ENCODE measurements around the gene HELQ. TPM values are rescaled to one million over a fixed set of nuclear protein-coding genes. Genes with fewer than 3 reads are reported as not detected.

The HELQ gene
- polyA plus RNA-seq, 1 donor, result 12.3 TPM

GRCh38 chr4:83371235-83371634, 84.4 kb downstream of the HELQ start:
- no peaks in the 10 kb centered on the region for H3K36me3 ChIP-seq (ENCODE audit: control insufficient read depth, insufficient read depth, low read length)
- WGBS (ENCODE audit: insufficient coverage, low lambda C conversion rate), result no CpG with 5 or more reads among the region's 5 CpGs
- H3K27me3 ChIP-seq (ENCODE audit: control insufficient read depth, insufficient read depth, low read length), result no peaks in the 10 kb centered on the region
- H3K27ac ChIP-seq (ENCODE audit: low read length), result no peak overlapping the region
- no peak overlapping the region for H3K4me3 ChIP-seq (ENCODE audit: low read length)
- H3K9me3 ChIP-seq (ENCODE audit: control insufficient read depth, low read depth, low read length), result no peaks in the 10 kb centered on the region
- H3K4me1 ChIP-seq (ENCODE audit: control insufficient read depth, insufficient read depth, low read length), result no peaks in the 10 kb centered on the region
- no peak for DNase-seq

DNA sequence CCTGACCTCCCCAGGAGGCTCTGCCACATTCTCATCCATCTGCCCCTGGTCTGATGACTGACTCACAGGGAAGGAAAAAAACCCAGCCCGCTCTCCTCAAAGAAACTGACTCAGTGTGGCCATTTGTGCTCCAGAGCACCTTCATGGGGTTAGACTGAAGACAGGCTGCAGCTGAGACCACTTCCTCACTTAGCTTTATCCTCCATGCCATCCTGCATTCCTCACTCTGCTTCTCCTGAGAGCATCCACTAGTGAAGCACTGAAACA, 85.0 kb downstream of the HELQ start:
- Histone ChIP-seq H3K4me1 (ENCODE audit: control insufficient read depth, insufficient read depth, low read length) (no peaks in the 10 kb centered on the region), H3K36me3 (ENCODE audit: control insufficient read depth, insufficient read depth, low read length) (no peaks in the 10 kb centered on the region), H3K27ac (ENCODE audit: low read length) (no peak overlapping the region), H3K27me3 (ENCODE audit: control insufficient read depth, insufficient read depth, low read length) (no peaks in the 10 kb centered on the region), H3K4me3 (ENCODE audit: low read length) (no peak overlapping the region), H3K9me3 (ENCODE audit: control insufficient read depth, low read depth, low read length) (no peaks in the 10 kb centered on the region)
- no CpG with 5 or more reads among the region's 1 CpG for WGBS (ENCODE audit: insufficient coverage, low lambda C conversion rate)
- no peak for DNase-seq

DNA sequence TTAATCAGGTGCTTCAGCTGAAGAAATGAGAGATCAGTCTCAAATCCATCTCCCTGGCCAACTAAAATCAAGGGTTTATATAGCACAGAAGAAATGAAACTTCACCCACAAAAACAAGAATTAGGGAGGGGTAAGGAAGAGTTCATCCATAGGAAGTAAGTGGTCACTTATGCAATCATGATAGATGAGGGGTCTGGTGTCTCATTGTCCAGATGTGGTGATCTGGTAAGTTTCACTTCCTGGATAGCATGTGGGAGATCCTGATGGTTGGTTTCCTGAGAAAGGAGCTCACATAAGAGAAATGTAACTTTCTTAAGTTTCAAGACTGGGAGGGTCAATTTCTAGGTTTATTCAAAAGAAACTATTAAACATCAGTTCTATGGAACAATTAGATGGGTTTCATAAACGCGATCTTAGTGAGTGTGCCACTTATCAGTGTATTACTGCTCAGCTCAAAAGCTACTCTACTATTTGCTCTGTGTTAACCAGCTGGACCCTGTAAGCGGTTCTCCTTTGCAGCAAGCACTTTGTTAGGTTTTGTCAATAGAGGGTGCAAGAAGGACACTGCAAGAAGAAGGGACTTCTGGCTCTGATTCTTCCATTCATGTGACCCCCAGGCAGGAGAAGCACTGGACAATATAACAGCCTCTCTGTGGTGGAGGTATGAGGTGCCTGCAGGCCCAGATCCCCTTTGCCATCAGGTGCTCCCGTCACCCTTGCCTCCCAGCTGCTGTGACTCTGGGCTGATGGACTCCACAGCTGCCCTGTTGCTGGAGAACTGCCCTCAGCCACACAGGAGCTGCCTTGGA, 85.6 kb downstream of the HELQ start:
- DNase-seq, result peak in 1 of 2 donors; percentile 18
- H3K36me3 ChIP-seq (ENCODE audit: control insufficient read depth, insufficient read depth, low read length), result no peaks in the 10 kb centered on the region
- no CpG with 5 or more reads among the region's 4 CpGs for WGBS (ENCODE audit: insufficient coverage, low lambda C conversion rate)
- H3K4me3 ChIP-seq (ENCODE audit: low read length), result no peak overlapping the region
- H3K27me3 ChIP-seq (ENCODE audit: control insufficient read depth, insufficient read depth, low read length), result no peaks in the 10 kb centered on the region
- H3K4me1 ChIP-seq (ENCODE audit: control insufficient read depth, insufficient read depth, low read length), result no peaks in the 10 kb centered on the region
- no peaks in the 10 kb centered on the region for H3K9me3 ChIP-seq (ENCODE audit: control insufficient read depth, low read depth, low read length)
- H3K27ac ChIP-seq (ENCODE audit: low read length), result no peak overlapping the region

DNA sequence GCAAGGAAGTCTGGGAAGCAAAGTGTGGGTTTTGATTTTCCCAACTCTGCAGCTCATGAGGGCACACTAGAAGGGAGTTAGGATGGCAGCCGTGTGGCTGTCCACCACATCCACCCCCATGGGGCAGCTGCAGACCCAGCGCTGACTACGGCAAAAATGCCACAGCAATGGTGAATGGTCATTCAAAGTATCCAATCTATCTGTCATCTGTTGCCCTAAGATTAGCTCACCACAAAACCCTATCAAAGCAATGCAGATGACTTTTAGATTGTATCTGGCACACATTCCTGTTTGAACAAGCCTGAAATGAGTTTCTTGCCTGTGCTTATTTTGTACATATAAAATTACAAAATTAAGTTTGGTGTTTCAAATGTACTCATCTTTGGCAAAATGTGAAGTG, 91.3 kb downstream of the HELQ start:
- no peak for DNase-seq
- no peaks in the 10 kb centered on the region for H3K36me3 ChIP-seq (ENCODE audit: control insufficient read depth, insufficient read depth, low read length)

DNA sequence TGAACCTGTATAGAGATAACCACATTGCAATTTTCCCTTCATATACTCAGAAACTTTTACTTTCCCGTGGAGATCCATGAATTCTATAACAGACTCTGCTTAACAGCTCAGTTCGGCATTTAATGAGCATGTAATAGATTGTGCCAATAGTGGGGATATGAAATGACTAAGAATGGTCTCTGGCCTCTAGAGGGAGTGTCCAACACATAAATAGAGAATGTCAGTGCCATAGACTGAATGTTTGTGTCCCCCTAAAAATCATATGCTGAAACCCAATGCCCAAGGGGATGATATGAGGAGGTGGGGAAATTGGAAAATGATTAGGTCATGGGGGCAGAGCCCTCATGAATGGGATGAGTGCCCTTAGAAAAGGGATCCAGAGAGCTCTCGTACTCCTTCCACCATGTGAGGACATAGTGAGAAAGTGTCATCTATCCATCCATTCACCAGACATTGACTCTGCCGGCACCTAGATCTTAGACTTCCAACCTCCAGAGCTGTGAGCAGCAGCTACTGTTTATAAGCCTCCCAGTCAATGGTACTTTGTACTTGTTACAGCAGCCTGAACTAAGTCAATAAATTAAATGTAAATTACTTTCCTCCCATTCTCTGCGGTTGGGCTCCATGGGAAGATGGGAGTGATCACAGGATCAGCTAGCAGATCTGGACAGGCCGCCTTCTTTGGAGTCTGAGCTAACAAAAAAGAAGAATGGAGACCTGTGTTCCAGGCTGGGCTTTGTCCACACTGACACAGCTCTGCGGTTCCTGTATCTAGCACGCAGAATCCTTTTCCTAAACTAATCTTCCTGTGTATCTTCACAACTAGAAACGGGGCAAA, 92.9 kb downstream of the HELQ start:
- H3K27ac ChIP-seq (ENCODE audit: low read length), result no peak overlapping the region
- no peak overlapping the region for H3K4me3 ChIP-seq (ENCODE audit: low read length)
- no peaks in the 10 kb centered on the region for H3K36me3 ChIP-seq (ENCODE audit: control insufficient read depth, insufficient read depth, low read length)
- WGBS (ENCODE audit: insufficient coverage, low lambda C conversion rate), result 67% methylated on average over 1 of the region's 9 CpGs
- peak; percentile 45 to 73 for DNase-seq
- H3K4me1 ChIP-seq (ENCODE audit: control insufficient read depth, insufficient read depth, low read length), result no peaks in the 10 kb centered on the region
- no peaks in the 10 kb centered on the region for H3K9me3 ChIP-seq (ENCODE audit: control insufficient read depth, low read depth, low read length)
- H3K27me3 ChIP-seq (ENCODE audit: control insufficient read depth, insufficient read depth, low read length), result no peaks in the 10 kb centered on the region

More for the DNA sequence above, 91.3 kb downstream of the HELQ start:
- WGBS (ENCODE audit: insufficient coverage, low lambda C conversion rate), result no CpG with 5 or more reads among the region's 3 CpGs
- Histone ChIP-seq H3K4me1 (ENCODE audit: control insufficient read depth, insufficient read depth, low read length) (no peaks in the 10 kb centered on the region), H3K27me3 (ENCODE audit: control insufficient read depth, insufficient read depth, low read length) (no peaks in the 10 kb centered on the region), H3K9me3 (ENCODE audit: control insufficient read depth, low read depth, low read length) (no peaks in the 10 kb centered on the region), H3K27ac (ENCODE audit: low read length) (no peak overlapping the region), H3K4me3 (ENCODE audit: low read length) (no peak overlapping the region)

- DNase-seq, result no peak
- WGBS (ENCODE audit: insufficient coverage, low lambda C conversion rate), result no CpG with 5 or more reads among the region's 7 CpGs
- Histone ChIP-seq H3K36me3 (ENCODE audit: control insufficient read depth, insufficient read depth, low read length) (no peaks in the 10 kb centered on the region), H3K9me3 (ENCODE audit: control insufficient read depth, low read depth, low read length) (no peaks in the 10 kb centered on the region), H3K27me3 (ENCODE audit: control insufficient read depth, insufficient read depth, low read length) (no peaks in the 10 kb centered on the region), H3K4me1 (ENCODE audit: control insufficient read depth, insufficient read depth, low read length) (no peaks in the 10 kb centered on the region), H3K4me3 (ENCODE audit: low read length) (no peak overlapping the region), H3K27ac (ENCODE audit: low read length) (no peak overlapping the region)
Observed at GRCh38 chr4:83361416-83362103, 94.1 kb downstream of the HELQ start.

DNA sequence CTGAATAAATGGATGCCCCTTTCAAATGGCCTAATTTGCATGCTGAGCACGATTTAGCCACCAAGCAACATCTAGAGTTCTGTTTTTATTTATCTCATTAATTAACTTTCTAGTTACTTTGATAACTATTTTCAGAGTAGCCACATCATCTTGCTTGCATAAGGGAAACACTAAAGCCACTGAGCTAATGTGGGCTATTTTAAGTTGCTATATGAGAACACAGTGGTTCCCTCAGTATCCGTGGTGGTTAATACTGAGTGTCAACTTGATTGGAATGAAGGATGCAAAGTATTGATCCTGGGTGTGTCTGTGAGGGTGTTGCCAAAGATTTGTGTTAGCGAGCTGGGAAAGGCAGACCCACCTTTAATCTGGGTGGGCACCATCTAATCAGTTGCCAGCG, 95.6 kb downstream of the HELQ start:
- 100% methylated on average over 1 of the region's 4 CpGs for WGBS (ENCODE audit: insufficient coverage, low lambda C conversion rate)
- Histone ChIP-seq H3K27me3 (ENCODE audit: control insufficient read depth, insufficient read depth, low read length) (no peaks in the 10 kb centered on the region), H3K27ac (ENCODE audit: low read length) (no peak overlapping the region), H3K4me3 (ENCODE audit: low read length) (no peak overlapping the region), H3K36me3 (ENCODE audit: control insufficient read depth, insufficient read depth, low read length) (no peaks in the 10 kb centered on the region), H3K4me1 (ENCODE audit: control insufficient read depth, insufficient read depth, low read length) (no peaks in the 10 kb centered on the region), H3K9me3 (ENCODE audit: control insufficient read depth, low read depth, low read length) (no peaks in the 10 kb centered on the region)
- DNase-seq, result no peak

DNA sequence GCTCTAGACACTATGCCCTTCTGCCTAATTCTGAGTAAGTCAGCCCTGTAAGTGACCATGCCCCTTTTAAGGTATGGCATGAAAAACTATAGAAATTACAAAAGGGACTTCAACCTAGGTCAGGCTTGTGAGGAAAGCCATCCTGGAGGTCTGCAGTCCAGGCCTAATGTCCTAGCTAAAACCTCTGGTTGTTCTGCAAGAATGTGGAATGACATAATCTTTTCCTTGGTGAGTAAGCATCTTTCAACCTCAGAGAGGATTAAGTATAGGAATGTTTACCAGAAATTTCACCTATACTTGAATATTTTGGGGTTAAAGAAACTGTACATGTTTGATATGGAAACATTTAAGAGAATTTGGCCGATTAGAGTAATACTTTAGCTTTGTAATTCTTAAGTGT, 97.2 kb downstream of the HELQ start:
- no peak overlapping the region for H3K27ac ChIP-seq (ENCODE audit: low read length)
- no peaks in the 10 kb centered on the region for H3K4me1 ChIP-seq (ENCODE audit: control insufficient read depth, insufficient read depth, low read length)
- no peaks in the 10 kb centered on the region for H3K27me3 ChIP-seq (ENCODE audit: control insufficient read depth, insufficient read depth, low read length)
- WGBS (ENCODE audit: insufficient coverage, low lambda C conversion rate), result 80% methylated on average over 1 of the region's 1 CpG
- no peak for DNase-seq
- no peaks in the 10 kb centered on the region for H3K9me3 ChIP-seq (ENCODE audit: control insufficient read depth, low read depth, low read length)
- no peaks in the 10 kb centered on the region for H3K36me3 ChIP-seq (ENCODE audit: control insufficient read depth, insufficient read depth, low read length)
- no peak overlapping the region for H3K4me3 ChIP-seq (ENCODE audit: low read length)

All from large intestine (tissue), 3 donors.